Pancreas (tissue), 10 donors: ENCODE measurements around the gene CSMD2. TPM values are rescaled to one million over a fixed set of nuclear protein-coding genes. Genes with fewer than 3 reads are reported as not detected.

Source experiments
- ATAC-seq, 4 donors: fragments of 200-7000 bp; cut with Tn5 transposase; one replicate each; pipeline versions ENCODE4 v1.8.0 to v1.9.1; 2020; ENCODE audit warnings: mild to moderate bottlenecking in 4 of 4, moderate library complexity in 4 of 4
- DNase-seq, 6 donors: peaks; one replicate each; pipeline ENCODE4 v3.0.0-alpha.2; 2020
- FAIRE-seq: peaks from 2 replicates; lab custom pipeline; 2012; peaks lifted over from hg19 to GRCh38; lab: Jason Lieb, UNC
- H3K27ac ChIP-seq, 4 donors: fragments of 200-600 bp; sonication (generic); 1 replicate in 3 of 4; 2 replicates in 1 of 4; pipeline versions ENCODE4 v1.5.0 to v1.8.0; 2020
- H3K27me3 ChIP-seq, 4 donors: fragments of 200-600 bp; one replicate each; pipeline ENCODE4 v1.8.0; 2021
- H3K36me3 ChIP-seq, 3 donors: fragments of 200-600 bp; sonication (generic) in 1 of 3; one replicate each; pipeline versions ENCODE4 v1.5.0 to v1.8.0; 2020 to 2021
- H3K4me1 ChIP-seq, 3 donors: fragments of 200-600 bp; one replicate each; pipeline ENCODE4 v1.8.0; 2021
- H3K4me3 ChIP-seq, 4 donors: fragments of 200-600 bp; sonication (generic) in 2 of 4; one replicate each; pipeline versions ENCODE4 v1.5.0 to v1.8.0; 2020 to 2021
- H3K9me3 ChIP-seq, 4 donors: fragments of 200-600 bp; one replicate each; pipeline ENCODE4 v1.8.0; 2021
- CTCF ChIP-seq, 4 donors: fragments of 200-600 bp; sonication (generic) in 3 of 4; IDR thresholded peaks; one replicate each; pipeline versions ENCODE4 v1.5.0 to v1.8.0; 2021; ENCODE audit warnings: antibody characterized with exemption in 4 of 4
- WGBS, 2 donors: extraction: QIAGEN DNeasy Blood & Tissue Kit; methylation state at CpG; one replicate each; pipeline ENCODE4 v1.1.7; 2013; 5-methylcytosine and 5-hydroxymethylcytosine counted together
- intact Hi-C, 3 donors: fragments of 100-400 bp; cut with DNase I; formaldehyde crosslinking; loops; one replicate each; pipeline versions ENCODE4 v1.11.1 to v1.14.2; 2022
- polyA plus RNA-seq, 2 donors: library from polyadenylated mRNA; stranded (reverse); fragments of 200-250 nt; gene quantifications; one replicate each; pipeline ENCODE4 v1.2.3, GENCODE V29; 2013
- total RNA-seq, 6 donors: library from RNA; stranded (reverse); fragmentation: NEBNext Ultra II Directional in 4 of 6; extraction: Animal tissue kit (Norgen Biotek cat#: 25700) in 4 of 6; gene quantifications; one replicate each; pipeline versions ENCODE4 v1.2.1 to v1.2.4, GENCODE V29; 2021 to 2023
- donor health status: healthy with polysubstance abuse.
- donor health status: DM: no; HTN: no; CAD: no; lungs with moderate emphysema.
- donor health status: DM: no; HTN: no; CAD: no.
- donor health status: control.
- donor health status: control.
- donor health status: Bipolar disorder and iron deficiency.
- donor health status: DM: yes; HTN: yes; CAD: no.
- donor health status: DM: no; HTN: no; CAD: no.
- donor health status: DM: no; HTN: no; CAD: no.
- donor health status: DM: yes; HTN: yes; CAD: no.

Gene CSMD2
- total and polyA plus RNA-seq, 8 donors: 0.04 to 2.0 (median 0.36) TPM

GRCh38 chr1:33802268-33802667 is 362.8 kb downstream of the CSMD2 start:
- Histone ChIP-seq H3K9me3 (no peaks in the 10 kb centered on the region), H3K4me3 (no peak overlapping the region), H3K36me3 (no peaks in the 10 kb centered on the region), H3K4me1 (no peaks in the 10 kb centered on the region), H3K27me3 (no peaks in the 10 kb centered on the region), H3K27ac (no peak overlapping the region)
- no peak for TF ChIP-seq CTCF (IDR thresholded peaks at IDR 0.05)
- intact Hi-C loops: no loop called here
- FAIRE-seq (no peak), ATAC-seq (no peak), DNase-seq (no peak)
- 96 to 100% methylated on average over 2 of the region's 2 CpGs for WGBS, 2 donors

GRCh38 chr1:33797849-33798248 is 367.2 kb downstream of the CSMD2 start:
- DNase-seq (no peak), ATAC-seq (no peak), FAIRE-seq (no peak)
- Histone ChIP-seq H3K9me3 (no peaks in the 10 kb centered on the region), H3K4me1 (no peaks in the 10 kb centered on the region), H3K27ac (no peak overlapping the region), H3K27me3 (no peaks in the 10 kb centered on the region), H3K36me3 (no peaks in the 10 kb centered on the region), H3K4me3 (no peak overlapping the region)
- 33 to 35% methylated on average over 6 of the region's 6 CpGs for WGBS, 2 donors
- intact Hi-C loops: no loop called here
- no peak for TF ChIP-seq CTCF (IDR thresholded peaks at IDR 0.05)

- DNase-seq (no peak), FAIRE-seq (no peak), ATAC-seq (no peak)
- Histone ChIP-seq H3K27ac (no peak overlapping the region), H3K9me3 (no peaks in the 10 kb centered on the region), H3K4me1 (no peaks in the 10 kb centered on the region), H3K36me3 (no peaks in the 10 kb centered on the region), H3K4me3 (no peak overlapping the region), H3K27me3 (no peaks in the 10 kb centered on the region)
- TF ChIP-seq CTCF (IDR thresholded peaks at IDR 0.05): no peak
- intact Hi-C loops: no loop called here
- WGBS, 2 donors: 52 to 65% methylated on average over 4 of the region's 4 CpGs
Measured at GRCh38 chr1:33792651-33793050, 372.4 kb downstream of the CSMD2 start.

- Histone ChIP-seq H3K27me3 (no peaks in the 10 kb centered on the region), H3K36me3 (no peaks in the 10 kb centered on the region), H3K9me3 (no peaks in the 10 kb centered on the region), H3K27ac (no peak overlapping the region), H3K4me1 (no peaks in the 10 kb centered on the region), H3K4me3 (no peak overlapping the region)
- ATAC-seq (no peak), FAIRE-seq (no peak), DNase-seq (no peak)
- no peak for TF ChIP-seq CTCF (IDR thresholded peaks at IDR 0.05)
- intact Hi-C loops: no loop called here
- WGBS, 2 donors: 47 to 67% methylated on average over 4 of the region's 4 CpGs
Measured at GRCh38 chr1:33792216-33792615, 372.8 kb downstream of the CSMD2 start.

GRCh38 chr1:33791251-33791650 is 373.8 kb downstream of the CSMD2 start:
- Histone ChIP-seq H3K9me3 (no peaks in the 10 kb centered on the region), H3K4me3 (no peak overlapping the region), H3K27me3 (no peaks in the 10 kb centered on the region), H3K4me1 (no peaks in the 10 kb centered on the region), H3K27ac (no peak overlapping the region), H3K36me3 (no peaks in the 10 kb centered on the region)
- intact Hi-C loops: no loop called here
- DNase-seq: no peak
- no peak for ATAC-seq
- WGBS, 2 donors: 79 to 88% methylated on average over 2 of the region's 2 CpGs
- no peak for TF ChIP-seq CTCF (IDR thresholded peaks at IDR 0.05)
- FAIRE-seq: no peak
